GM10266 (cell line): ENCODE data around the gene NIPSNAP3A.
"Not testable (repeated sequence)": the region's sequence is repeated elsewhere in the genome, so short reads cannot be mapped to it uniquely, and the experiment has no call there.

Source experiments
- DNase-seq: peaks from one replicate; pipeline ENCODE4 v3.0.0; 2012; ENCODE audit errors: extremely low spot score
- CTCF ChIP-seq: IDR thresholded peaks from 2 replicates; pipeline ENCODE4 v1.5.1; 2012; ENCODE audit warnings: mild to moderate bottlenecking, low read depth; ENCODE audit not compliant: control insufficient read depth, insufficient read depth; ENCODE audit errors: missing control alignments

The NIPSNAP3A gene

GRCh38 chr9:104747565-104748358, at the start of gene NIPSNAP3A:
TSS of gene NIPSNAP3A (plus strand) at chr9:104747683. CDS start at chr9:104747793, 110 bp downstream.
- DNase-seq: peak; percentile 85
- TF ChIP-seq CTCF: peak; percentile 2

- DNase-seq: no peak
- no peak for TF ChIP-seq CTCF
Observed at GRCh38 chr9:104700306-104700705, 47.2 kb upstream of the NIPSNAP3A start.

GRCh38 chr9:104708737-104709136, 38.7 kb upstream of the NIPSNAP3A start:
- DNase-seq: not testable (repeated sequence)

GRCh38 chr9:104711604-104712003, 35.9 kb upstream of the NIPSNAP3A start:
- no peak for TF ChIP-seq CTCF
- DNase-seq: no peak

- no peak for DNase-seq
Observed at GRCh38 chr9:104725014-104725413, 22.5 kb upstream of the NIPSNAP3A start.

GRCh38 chr9:104738452-104738851, 9.0 kb upstream of the NIPSNAP3A start:
- DNase-seq: no peak
- TF ChIP-seq CTCF: no peak

More at GRCh38 chr9:104725014-104725413, 22.5 kb upstream of the NIPSNAP3A start:
- no peak for TF ChIP-seq CTCF

- TF ChIP-seq CTCF: no peak
- DNase-seq: no peak
Observed at GRCh38 chr9:104740621-104741020, 6.9 kb upstream of the NIPSNAP3A start.
